Measurements from ENCODE around the gene ELK1. TPM values are rescaled to one million over a fixed set of nuclear protein-coding genes. Genes with fewer than 3 reads are reported as not detected.

ELK1 gene
- total and polyA plus RNA-seq, 10 of the 15 experiments (the other 5 are each of a cell fraction or from before 2014, with no cell fraction given): 4.1 to 55.5 (median 32.9) TPM

DNA sequence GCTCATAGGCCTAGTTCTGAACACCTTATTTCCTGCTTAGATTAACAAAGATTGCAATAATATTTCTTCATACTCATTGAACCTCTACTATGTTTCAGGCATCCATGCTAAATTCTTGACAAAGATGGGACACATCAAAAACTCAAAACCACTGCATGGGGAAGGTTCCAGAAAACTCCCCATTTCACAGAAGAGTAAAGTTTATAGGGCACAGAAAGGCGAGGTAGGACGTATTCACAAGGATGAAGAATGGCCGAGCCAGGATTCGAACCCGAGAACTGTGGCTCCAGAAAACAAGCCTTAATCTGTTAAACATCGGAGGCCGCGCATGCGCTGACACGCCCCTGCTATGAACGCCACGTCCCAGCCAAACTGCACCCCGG lies 7.9 kb upstream of the ELK1 start:
- ChIA-PET RAD21 (ENCODE audit: unreplicated experiment) (no interaction called here), POLR2A (no interaction called here), SMC1A (ENCODE audit: uncharacterized antibody, unreplicated experiment) (no interaction called here), CTCF (no interaction called here)
- H3K4me2 ChIP-seq (ENCODE audit: control insufficient read depth, insufficient read depth): peak overlapping the region; percentile 26
- in situ Hi-C loops (cut with MboI): loop anchor here (10.0 kb wide), 1 partner anchor 463 kb away; the partner anchor contains the start of gene UBA1
- intact Hi-C loops (cut with micrococcal nuclease; ENCODE audit: unreplicated experiment): loop anchor here (1.0 to 5.0 kb wide), 3 partner anchors 8 to 369 kb away; partner anchors contain the start of genes ELK1 and ZNF81
- H3K36me3 ChIP-seq (ENCODE audit: control insufficient read depth in 2 of 2, insufficient read depth in 2 of 2, low read length in 1 of 2): peaks cover 2 to 11% of the 10 kb centered on the region in 2 experiments; a peak in 3 of 4 replicates
- peak overlapping the region; percentile 68 for H3K27ac ChIP-seq (ENCODE audit: control insufficient read depth, insufficient read depth)
- no peak for DNase-seq (ENCODE audit: low read depth, low spot score)
- no peak for ATAC-seq
- peak overlapping the region; percentile 65 for H3K4me3 ChIP-seq
- H3K9ac ChIP-seq (ENCODE audit: control insufficient read depth, insufficient read depth, low read length): peak overlapping the region; percentile 50
- no peaks in the 10 kb centered on the region for H3K9me3 ChIP-seq (replicated peaks; ENCODE audit: control insufficient read depth, insufficient read depth, low read length)
- TF ChIP-seq, protein P1, sequence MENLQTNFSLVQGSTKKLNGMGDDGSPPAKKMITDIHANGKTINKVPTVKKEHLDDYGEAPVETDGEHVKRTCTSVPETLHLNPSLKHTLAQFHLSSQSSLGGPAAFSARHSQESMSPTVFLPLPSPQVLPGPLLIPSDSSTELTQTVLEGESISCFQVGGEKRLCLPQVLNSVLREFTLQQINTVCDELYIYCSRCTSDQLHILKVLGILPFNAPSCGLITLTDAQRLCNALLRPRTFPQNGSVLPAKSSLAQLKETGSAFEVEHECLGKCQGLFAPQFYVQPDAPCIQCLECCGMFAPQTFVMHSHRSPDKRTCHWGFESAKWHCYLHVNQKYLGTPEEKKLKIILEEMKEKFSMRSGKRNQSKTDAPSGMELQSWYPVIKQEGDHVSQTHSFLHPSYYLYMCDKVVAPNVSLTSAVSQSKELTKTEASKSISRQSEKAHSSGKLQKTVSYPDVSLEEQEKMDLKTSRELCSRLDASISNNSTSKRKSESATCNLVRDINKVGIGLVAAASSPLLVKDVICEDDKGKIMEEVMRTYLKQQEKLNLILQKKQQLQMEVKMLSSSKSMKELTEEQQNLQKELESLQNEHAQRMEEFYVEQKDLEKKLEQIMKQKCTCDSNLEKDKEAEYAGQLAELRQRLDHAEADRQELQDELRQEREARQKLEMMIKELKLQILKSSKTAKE (IDR thresholded peaks at IDR 0.05; ENCODE audit: low read depth, poor library complexity, severe bottlenecking): peak; percentile 10
- TF ChIP-seq NRF1 (conservative IDR thresholded peaks at IDR 0.05; ENCODE audit: low read depth, low read length): peak; percentile 47
- TF ChIP-seq CHD1 (IDR thresholded peaks at IDR 0.05; ENCODE audit: low read depth, low read length): no peak
- TF ChIP-seq, protein P2, sequence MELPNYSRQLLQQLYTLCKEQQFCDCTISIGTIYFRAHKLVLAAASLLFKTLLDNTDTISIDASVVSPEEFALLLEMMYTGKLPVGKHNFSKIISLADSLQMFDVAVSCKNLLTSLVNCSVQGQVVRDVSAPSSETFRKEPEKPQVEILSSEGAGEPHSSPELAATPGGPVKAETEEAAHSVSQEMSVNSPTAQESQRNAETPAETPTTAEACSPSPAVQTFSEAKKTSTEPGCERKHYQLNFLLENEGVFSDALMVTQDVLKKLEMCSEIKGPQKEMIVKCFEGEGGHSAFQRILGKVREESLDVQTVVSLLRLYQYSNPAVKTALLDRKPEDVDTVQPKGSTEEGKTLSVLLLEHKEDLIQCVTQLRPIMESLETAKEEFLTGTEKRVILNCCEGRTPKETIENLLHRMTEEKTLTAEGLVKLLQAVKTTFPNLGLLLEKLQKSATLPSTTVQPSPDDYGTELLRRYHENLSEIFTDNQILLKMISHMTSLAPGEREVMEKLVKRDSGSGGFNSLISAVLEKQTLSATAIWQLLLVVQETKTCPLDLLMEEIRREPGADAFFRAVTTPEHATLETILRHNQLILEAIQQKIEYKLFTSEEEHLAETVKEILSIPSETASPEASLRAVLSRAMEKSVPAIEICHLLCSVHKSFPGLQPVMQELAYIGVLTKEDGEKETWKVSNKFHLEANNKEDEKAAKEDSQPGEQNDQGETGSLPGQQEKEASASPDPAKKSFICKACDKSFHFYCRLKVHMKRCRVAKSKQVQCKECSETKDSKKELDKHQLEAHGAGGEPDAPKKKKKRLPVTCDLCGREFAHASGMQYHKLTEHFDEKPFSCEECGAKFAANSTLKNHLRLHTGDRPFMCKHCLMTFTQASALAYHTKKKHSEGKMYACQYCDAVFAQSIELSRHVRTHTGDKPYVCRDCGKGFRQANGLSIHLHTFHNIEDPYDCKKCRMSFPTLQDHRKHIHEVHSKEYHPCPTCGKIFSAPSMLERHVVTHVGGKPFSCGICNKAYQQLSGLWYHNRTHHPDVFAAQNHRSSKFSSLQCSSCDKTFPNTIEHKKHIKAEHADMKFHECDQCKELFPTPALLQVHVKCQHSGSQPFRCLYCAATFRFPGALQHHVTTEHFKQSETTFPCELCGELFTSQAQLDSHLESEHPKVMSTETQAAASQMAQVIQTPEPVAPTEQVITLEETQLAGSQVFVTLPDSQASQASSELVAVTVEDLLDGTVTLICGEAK (IDR thresholded peaks at IDR 0.05; ENCODE audit: borderline replicate concordance): 0 out of 2 replicates have a peak, but pooled peaks have one; percentile 24
- 0 out of 2 replicates have a peak, but pooled peaks have one; percentile 43 for TF ChIP-seq PAX8 (IDR thresholded peaks at IDR 0.05)
- 0 out of 2 replicates have a peak, but pooled peaks have one; percentile 0 for TF ChIP-seq LARP7 (IDR thresholded peaks at IDR 0.05)
- no peak for TF ChIP-seq CHD2 (IDR thresholded peaks at IDR 0.05; ENCODE audit: borderline replicate concordance, low read depth, low read length)
- 0 out of 2 replicates have a peak, but pooled peaks have one; percentile 13 for TF ChIP-seq NFYB (IDR thresholded peaks at IDR 0.05; ENCODE audit: insufficient read depth, low read depth, low read length)
- TF ChIP-seq ZNF217 (IDR thresholded peaks at IDR 0.05): 0 out of 2 replicates have a peak, but pooled peaks have one; percentile 35
- no peak for FAIRE-seq
- no peaks in the 10 kb centered on the region for H3K27me3 ChIP-seq (replicated peaks in 1 of 2; ENCODE audit: control insufficient read depth in 2 of 2, insufficient read depth in 2 of 2, low read length in 1 of 2)
- H3K4me1 ChIP-seq (ENCODE audit: control insufficient read depth, insufficient read depth, low read length): no peaks in the 10 kb centered on the region
- no peak overlapping the region for H2AFZ ChIP-seq (ENCODE audit: control insufficient read depth, low read depth, low read length)
- BruUV-seq (replicated peaks): TSS peak; percentile 66
- no peaks in the 10 kb centered on the region for H4K20me1 ChIP-seq (ENCODE audit: control insufficient read depth, insufficient read depth)
- H3K79me2 ChIP-seq (ENCODE audit: control insufficient read depth, insufficient read depth, low read length): peaks cover 11% of the 10 kb centered on the region
- 35% methylated on average over 13 of the region's 13 CpGs for WGBS (ENCODE audit: insufficient coverage, insufficient replicate concordance, low lambda C conversion rate, missing lambda C conversion rate)
